HG02970 (cell line): ENCODE results near the gene GPC3.

Source experiments
- ATAC-seq: cut with Tn5 transposase; IDR thresholded peaks from one replicate; pipeline ENCODE4 v1.9.1; 2021; ENCODE audit warnings: mild to moderate bottlenecking, moderate library complexity, moderate number of reproducible peaks; ENCODE audit not compliant: unreplicated experiment, low FRiP score

The GPC3 gene

DNA sequence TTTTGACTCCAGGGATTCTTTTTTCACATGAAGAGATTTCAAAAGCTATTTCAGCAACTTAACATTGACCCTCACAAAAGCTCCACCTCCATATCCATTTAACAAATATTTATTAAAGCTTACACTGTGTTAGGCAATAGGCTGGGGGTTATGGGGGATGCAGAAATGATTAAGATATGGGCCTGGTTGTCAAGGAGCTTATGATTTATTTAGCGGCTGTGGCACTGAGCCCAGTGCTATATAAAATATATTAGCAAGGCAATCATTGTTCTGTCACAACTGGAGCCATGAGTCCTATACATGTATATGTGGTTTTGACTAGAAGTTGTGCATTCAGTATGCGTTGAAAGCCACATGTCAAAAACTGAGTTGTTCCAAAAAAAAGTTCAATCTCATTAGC, 131.1 kb downstream of the GPC3 start:
- ATAC-seq: no peak

DNA sequence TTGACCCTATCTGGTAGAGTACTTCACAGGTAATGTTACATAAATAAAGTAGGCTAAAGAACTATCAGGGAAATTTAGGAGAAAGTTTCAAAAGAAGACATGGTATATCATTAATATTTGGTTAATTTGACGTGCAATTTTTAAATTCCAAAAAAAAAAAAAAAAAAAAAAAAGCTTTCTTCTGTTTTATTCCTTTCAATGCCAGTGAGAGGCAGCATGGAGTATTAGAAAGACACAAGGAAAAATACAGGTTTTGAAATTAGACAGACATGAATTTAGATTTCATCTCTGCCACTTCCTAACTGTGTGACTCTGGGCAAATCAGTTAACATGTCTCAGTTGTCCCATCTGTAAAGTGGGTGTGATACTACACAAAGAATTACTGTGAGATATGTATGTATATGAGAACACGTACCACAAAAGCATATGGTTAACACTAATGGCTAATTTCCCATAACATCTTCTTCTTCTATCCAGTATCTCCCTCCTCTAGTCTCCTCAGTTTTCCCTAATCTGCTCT, 132.5 kb downstream of the GPC3 start:
- no peak for ATAC-seq

DNA sequence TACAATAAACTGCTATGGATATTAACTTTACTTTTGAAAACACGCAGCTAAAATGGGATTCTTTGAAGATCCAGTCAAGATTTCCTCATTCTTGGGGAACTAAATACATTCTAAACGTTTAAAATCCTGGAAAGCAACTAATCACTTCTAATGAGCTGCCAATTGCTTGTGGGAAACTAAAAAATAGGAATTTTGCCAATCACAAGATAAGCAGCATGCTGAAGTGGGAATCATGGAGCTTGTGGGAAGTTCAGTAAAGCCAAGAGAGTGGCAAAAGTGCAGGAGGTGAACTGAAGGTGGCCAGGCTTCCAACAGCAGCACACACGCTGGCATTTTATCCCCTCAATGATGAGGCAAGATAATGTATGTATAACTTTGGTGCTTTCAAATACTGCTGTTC, 133.0 kb downstream of the GPC3 start:
- ATAC-seq: no peak

DNA sequence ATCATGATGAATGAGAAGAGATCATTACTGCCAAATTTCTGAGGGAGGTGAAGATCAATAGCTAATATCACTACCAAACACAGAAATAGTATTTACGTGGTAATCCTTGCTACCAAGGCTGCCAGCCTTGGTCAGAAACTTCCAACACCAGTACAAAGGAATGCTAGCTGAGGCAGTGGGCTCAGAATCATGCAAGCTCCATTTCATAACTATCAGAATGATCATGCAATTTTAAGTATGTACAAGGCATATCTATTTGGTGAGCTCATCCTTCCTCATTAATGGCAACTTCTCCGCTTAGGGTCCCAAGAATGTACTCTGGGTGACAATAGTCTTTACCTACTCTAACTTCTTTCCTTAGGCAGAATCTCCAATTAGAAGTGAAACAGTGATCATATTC, 135.0 kb downstream of the GPC3 start:
- ATAC-seq: no peak

DNA sequence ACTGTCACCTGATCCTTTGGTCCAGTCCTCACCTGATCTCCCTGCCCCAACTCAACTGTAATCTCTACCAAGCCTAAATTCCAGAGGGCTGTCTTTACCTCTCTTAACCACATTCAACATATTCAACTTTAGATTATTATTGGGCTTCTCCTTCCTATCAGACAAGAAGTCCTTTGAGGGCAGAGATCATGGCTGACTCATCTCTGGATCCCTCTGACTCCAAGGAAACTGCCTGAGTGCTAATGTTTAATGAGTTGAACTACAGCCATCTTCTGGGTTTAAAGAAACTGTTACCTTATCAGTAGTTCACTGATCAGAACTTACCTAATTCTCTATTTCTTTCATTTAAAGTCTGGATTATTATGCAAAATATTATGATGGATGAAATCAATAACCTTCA, 135.7 kb downstream of the GPC3 start:
- no peak for ATAC-seq

DNA sequence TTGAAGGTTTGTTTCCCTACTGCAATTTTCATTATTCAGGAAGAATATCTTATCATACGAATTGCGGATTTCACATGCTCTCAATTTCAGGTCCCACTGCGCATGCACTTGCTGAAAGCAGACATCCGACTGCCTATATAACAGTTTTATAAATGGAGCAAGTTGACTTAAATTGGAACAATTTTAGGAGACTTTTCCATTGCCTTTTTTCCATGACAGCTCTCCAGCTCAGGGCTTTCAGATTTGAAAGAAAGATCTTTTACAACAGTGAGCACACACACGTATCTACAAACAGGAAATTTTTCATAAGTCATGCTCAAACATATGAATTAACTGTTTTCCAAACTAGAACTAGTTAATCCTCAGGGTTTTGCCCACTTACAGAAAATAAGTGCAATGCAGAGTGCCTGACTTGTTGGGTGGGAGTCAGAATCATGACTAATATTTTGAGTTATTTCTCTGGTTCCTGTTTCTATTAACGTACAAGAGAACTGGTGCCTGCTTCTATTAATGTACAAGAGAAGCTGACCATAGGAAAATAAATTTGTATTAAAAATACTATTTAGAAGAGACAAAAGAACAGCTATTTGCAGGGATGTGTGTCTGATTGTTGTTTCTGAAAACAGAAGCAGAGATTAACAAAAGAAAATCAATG, 137.9 kb downstream of the GPC3 start:
- ATAC-seq: no peak

DNA sequence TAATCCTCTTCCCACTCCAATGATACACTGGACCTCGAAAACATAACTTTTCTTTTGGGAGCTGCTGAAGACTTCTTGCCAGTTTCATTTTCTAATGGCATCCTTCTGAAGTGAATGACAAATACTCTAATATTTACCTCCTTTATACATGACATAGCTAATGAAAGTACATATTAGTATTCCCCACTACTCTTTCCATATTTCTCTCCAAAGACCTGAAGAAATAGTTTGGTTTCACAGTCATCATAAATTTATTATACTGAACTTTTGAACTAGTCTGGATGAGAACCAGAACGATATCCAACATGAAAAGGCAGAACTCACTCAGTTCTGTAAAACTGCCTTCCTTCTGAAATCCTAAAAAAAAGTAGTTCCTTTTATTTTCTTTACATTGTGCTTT, 139.1 kb downstream of the GPC3 start:
- ATAC-seq: no peak

DNA sequence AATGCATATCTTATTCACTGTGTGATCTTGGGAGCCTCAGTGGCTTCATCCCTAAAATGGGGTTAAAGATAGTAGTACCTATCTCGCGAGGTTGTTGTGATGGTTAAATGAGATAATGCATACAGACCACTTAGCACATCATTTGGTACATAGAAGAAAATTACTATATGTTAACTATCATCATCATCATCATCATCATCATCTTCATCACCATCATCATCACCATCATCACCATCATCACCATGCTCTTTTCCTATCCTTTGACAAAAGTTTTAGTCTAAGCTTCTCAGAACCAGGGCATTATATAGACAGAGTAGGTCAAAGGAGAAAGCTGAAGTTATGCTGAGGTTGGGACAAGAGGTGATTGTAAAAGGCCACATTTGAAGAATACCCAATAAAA, 145.0 kb downstream of the GPC3 start:
- ATAC-seq: no peak

DNA sequence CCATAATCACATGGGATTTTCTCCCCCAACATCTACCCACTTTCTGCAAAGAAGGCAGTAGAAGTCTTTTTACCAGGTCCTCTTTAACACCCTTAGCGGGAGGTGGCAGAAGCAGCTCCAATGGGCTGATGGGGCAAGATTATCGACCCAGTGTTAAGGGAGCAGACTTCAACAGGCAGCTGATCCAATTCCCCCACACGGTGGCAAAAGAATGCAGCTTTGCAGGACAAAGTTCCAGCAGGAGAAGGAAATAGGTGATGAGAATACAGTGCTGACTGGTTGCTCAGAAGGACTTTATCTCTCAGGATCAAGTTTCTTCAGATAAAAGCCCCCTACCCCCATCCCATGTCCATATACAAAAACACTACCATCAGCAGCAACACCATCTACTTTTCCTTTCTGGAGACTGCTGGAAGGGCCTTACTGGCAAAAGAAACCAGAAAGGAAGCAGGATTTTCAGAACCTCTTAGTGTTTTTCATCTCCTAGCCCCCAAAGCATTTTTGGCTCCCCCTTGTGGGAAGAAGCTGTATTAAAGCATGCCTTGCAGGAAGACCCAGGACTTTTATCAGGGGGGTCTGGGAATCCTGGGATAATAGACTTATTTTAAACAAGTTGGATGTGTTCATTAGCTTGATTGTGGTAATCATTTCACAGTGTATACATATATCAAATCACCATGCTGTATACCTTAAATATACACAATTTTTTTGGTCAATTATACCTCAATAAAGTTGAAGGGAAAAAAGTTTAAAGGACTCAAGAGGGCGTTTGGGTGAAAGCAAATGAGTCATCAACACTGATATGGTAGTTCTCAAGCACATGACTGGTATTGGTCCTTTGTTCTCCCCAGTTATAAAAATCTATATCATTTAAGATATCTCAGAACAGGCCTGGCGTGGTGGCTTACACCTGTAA, 146.4 kb downstream of the GPC3 start:
- no peak for ATAC-seq

DNA sequence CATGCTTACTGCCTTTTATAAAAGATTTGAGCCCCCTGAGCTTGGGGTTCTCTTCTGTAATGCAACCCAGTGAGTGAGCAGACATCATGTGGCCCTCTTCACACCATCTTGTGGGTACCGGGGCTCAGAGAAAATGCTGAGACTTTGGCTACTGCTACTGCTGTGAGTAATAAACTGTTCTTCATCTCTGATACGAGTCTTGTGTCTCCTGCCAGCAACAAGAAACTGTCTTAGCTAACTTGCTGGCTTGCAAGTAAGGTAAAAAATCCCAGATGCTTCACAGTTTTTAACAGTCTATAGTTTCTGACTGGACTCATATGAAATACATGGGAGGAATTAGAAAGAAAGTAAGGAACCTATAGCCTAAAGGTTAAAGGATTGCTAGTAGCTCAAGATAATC, 148.3 kb downstream of the GPC3 start:
- ATAC-seq: no peak

DNA sequence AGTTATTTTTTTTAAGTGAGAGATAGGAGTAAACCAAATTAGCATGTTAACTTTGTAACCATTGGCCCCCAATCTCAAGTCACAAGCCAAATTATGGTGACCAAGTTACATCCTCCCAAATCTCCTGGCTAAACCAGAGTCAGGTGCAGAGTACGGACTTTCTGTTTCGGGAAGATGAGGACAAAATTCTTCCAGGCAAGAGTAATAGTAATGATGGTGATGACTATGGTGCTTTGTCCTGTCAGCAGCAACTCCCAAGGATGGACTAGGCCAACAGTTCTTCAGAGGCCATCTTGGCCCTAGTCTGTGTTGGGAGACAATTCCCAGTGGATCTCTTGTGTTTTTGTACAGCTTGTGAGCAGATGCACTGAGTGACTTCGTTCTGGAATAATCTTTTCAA, 148.8 kb downstream of the GPC3 start:
- ATAC-seq: no peak

DNA sequence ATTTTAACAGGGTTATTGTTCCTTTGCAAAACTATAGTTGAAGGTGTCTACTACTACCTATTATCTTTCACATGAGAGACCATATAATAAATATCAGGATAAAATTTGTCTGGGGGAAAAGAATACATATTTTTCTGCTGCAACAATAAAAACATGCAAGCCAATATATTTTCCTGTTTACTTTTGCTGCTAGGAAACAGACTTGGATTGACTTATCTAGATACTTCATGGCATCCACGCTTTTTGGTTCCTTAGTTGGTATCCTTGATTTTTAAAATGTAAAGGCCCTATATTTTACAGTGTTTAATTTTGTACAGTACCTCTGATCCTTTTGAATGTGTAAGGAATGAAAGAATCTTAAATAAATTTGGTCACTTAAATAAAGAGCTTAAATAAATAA, 150.6 kb downstream of the GPC3 start:
- no peak for ATAC-seq

DNA sequence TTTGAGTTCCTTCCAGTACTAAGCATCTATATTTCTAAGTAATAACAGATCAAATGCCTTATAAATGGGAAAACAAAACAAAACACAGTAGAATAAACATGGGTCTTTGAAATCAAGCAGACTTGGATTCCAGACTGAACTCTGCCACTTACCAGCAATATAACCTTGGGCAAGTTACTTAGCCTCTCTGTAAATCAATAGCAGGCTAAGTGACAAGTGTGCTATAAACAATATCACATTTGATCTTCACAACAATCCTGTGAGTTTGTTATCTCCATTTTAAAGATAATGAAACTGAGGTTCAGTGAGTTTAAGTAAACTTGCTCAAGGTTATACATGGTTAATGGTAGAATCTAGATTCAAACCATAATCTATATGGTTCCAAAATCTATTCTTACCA, 165.8 kb downstream of the GPC3 start:
- ATAC-seq: no peak

DNA sequence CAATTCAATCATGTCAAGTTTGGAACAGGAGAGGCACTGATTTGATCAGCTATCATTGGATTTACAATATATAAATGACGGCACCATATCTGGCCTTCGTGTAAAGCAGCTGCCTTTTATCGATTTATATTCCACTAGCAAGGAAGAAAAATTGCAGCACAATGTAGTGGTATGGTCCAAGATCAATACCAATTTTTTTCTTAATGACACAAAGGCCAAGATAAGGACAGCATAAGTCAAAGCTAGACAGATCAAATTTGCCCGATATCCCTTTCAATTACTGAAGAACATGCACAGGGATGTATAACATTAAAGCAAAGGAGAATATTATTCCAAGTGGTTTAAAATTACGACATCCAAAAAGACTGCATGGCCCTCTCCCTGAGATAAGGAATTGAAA, 167.4 kb downstream of the GPC3 start:
- ATAC-seq: no peak

DNA sequence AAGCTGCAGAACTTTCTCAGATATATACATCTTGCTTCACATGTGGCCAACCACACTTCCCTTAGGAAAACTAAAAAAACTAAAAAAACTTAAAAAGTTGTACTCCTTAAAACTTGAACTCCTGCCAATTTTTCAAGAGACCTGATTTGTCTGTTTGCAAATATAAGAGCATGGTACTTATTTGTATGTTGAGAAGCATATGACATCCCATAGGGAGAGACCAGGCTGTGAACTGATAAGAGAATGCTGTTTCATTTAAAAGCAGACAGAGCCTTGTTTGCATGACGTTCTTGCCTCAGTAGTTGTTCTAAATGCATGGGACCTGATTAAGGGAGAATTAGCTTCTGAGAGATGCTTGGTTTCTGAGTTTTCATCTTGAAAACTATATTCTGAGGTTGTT, 169.9 kb downstream of the GPC3 start:
- no peak for ATAC-seq

DNA sequence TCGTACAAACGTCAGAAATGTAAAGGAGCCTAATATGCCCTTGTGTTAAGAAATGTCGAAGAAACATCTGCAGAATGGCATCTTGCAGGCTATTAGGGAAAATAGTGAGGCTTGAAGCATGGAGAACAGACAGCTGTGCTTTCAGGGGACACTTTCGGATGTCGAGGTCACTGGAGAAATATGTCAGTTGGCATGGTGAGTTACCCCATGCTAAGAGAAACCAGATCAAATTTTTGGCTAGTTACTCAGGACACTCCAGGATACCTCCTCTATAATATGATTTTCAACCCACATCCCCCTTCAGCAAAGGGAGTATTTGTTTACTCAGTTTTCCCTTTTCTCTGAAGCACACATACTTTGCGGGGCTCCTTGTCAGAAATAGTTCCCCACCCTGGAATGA, 171.4 kb downstream of the GPC3 start:
- no peak for ATAC-seq

DNA sequence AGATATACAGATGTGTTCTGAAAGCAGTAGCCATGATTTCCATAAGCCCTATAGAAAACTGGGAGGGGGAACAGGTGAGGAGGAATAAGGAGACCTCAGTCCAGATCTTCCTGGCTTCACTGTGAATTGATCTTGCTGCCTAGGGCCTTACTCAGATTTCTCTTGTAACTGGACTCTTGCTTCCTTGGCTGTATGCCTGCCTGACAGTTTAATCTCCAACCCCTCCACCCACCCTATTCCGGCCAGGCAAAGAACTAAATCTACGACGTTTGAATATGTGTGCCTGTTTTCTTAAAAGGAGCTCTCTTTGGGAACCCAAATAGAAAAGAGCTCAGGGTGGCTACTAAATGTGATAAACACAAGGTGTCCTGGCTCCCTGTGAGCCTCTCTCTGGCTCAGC, 173.0 kb downstream of the GPC3 start:
- no peak for ATAC-seq

DNA sequence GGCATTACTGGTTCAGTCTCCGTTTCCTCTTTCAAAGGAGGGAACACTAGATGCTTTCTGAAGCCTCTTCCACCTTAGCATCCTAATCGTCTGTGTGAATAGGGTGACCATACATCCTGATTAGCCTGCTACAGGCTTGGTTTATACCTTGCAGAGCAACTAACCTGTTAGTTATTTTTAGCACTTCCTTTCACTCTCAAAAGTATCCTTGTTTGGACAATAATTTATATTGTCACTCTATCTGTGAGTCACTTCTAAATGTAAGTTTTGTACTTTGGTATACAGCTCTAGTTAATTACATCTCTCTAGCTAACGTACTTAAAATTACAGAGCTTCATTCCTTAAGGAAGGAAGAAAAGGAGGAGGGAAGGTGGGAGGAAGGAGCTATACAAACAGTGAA, 174.5 kb downstream of the GPC3 start:
- no peak for ATAC-seq

DNA sequence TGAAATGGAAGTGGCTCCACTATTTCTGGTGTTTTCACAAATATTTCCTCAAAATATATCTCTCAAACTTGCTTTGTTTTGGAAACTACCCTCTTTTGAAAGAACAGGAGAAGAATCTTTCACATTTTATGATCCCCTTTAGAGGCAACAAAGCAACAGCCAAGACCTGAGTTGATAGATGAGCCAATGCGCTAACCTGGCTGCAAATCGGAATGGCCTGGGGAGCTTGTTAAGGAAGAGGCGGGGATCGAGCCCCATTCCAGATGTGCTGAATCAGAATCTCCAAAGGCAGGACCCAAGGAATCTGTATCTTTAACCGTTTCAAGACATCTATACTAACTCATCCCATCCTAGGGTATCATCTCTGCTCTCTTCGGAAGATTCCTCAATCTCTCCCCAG, 181.3 kb downstream of the GPC3 start:
- no peak for ATAC-seq

DNA sequence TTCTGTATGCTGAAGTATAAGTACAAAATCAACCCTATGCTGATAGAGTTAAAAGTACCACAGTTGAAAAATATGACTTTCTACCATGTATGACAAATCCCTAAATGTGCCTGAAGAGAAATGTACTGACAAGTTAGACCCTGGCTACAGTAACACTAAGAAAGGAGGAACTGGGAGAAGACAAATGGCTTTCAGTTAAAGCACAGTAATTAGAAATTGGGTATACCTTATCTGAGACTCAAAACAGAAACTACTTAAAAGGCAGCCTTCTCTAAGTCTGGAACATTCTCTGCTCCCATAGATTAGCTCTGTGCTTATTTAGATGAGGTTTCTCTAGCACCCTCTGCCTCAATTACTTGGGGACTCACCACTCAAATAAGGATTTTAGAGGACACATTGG, 189.1 kb downstream of the GPC3 start:
- ATAC-seq: no peak

DNA sequence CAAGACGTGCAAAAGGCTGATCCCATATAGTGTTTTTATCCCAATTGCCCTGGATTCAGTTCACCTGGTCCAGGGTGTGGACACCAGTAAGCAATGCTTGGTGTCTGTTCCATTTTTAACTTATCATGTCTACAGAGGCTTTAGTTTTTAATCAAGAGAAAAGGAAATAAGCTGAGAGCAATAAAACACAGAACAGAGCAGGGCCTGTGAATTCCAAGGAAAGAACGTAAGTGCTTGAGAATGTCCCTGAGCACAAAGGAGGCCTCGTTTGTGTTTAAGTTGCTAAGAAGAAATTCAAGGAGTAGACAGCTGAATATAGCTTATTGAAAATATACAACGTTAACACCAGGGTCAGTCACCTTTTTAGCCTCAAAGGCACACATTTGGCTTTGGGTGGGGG, 191.3 kb downstream of the GPC3 start:
- ATAC-seq: no peak

DNA sequence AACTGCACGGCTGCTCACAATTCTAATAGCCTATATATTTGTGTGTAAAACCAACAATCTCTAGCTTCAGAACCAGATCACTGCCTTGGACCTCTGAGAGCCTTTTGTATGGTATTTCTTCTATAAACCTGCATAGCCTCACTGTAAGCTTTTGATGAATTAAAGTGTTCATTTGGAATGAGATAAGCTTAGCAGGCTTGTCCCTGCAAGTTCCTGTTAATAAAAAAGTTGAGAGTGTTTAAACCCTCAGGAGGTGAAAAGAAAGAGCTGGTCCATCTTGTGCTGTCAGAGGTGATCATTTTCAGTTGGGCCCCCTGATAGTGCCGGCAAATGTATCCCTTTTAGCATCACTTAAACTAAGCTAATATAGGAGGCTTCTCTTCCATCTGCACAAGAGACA, 191.8 kb downstream of the GPC3 start:
- ATAC-seq: no peak
